AG09309 (cell line): Measurements from ENCODE around the gene MAMDC4.

Experiments
- DNase-seq: peaks from one replicate; pipeline ENCODE4 v3.0.0-alpha.2; 2010; ENCODE audit warnings: low read depth
- H3K4me3 ChIP-seq: 2 replicates; pipeline ENCODE4 v1.5.1; 2011; ENCODE audit warnings: mild to moderate bottlenecking, low read depth, low read length, moderate library complexity; ENCODE audit not compliant: control insufficient read depth
- TF ChIP-seq, protein P1 (sequence below): IDR thresholded peaks from 2 replicates; pipeline ENCODE4 v1.5.1; 2011; ENCODE audit warnings: mild to moderate bottlenecking, low read depth, low read length, inconsistent platforms; ENCODE audit not compliant: insufficient read depth, control insufficient read depth; ENCODE audit errors: missing control alignments

The MAMDC4 gene

DNA sequence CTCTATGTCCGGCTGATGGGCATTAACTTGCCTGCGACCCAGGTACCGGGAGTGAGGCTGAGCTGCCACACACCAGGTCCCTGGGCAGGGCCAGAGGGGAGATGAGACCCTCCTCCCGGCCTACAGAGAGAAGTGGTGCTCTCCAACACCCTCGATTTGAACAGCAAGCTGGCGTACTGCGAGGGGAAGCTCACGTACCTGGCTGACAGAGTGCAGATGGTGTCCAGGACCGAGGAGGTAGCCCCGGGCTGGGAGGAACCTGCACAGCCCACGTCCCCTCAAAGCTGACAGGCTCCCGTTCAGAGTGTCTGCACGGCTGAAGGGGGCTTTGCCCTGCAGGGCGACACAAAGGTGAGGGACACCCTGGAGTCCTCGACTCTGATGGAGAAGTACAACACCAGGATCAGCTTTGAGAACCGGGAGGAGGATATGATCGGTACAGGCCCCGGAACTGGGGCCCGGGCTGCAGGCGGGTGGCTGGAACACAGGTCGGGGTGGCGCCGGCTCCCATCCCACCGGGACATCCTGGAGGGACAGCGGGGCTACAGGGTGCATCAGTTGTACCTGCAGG, 45.4 kb upstream of the MAMDC4 start:
- TF ChIP-seq, protein P1, sequence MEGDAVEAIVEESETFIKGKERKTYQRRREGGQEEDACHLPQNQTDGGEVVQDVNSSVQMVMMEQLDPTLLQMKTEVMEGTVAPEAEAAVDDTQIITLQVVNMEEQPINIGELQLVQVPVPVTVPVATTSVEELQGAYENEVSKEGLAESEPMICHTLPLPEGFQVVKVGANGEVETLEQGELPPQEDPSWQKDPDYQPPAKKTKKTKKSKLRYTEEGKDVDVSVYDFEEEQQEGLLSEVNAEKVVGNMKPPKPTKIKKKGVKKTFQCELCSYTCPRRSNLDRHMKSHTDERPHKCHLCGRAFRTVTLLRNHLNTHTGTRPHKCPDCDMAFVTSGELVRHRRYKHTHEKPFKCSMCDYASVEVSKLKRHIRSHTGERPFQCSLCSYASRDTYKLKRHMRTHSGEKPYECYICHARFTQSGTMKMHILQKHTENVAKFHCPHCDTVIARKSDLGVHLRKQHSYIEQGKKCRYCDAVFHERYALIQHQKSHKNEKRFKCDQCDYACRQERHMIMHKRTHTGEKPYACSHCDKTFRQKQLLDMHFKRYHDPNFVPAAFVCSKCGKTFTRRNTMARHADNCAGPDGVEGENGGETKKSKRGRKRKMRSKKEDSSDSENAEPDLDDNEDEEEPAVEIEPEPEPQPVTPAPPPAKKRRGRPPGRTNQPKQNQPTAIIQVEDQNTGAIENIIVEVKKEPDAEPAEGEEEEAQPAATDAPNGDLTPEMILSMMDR, result no peak
- H3K4me3 ChIP-seq, result peak overlapping the region; percentile 89
- DNase-seq, result no peak

GRCh38 chr9:136807281-136808074, 44.7 kb upstream of the MAMDC4 start, which contains the start of gene RABL6:
Gene RABL6 (plus strand): TSS chr9:136807948. CDS start chr9:136808197, 249 bp downstream.
- TF ChIP-seq, protein P1, result no peak
- no peak for DNase-seq
- peak within 1 kb of the TSS; percentile 89 for H3K4me3 ChIP-seq

GRCh38 chr9:136808075-136808805, 43.9 kb upstream of the MAMDC4 start:
- peak overlapping the region; percentile 89 for H3K4me3 ChIP-seq
- no peak for DNase-seq
- TF ChIP-seq, protein P1, result no peak

- TF ChIP-seq, protein P1, result no peak
- no peak for DNase-seq
- peak overlapping the region; percentile 89 for H3K4me3 ChIP-seq
Measured at GRCh38 chr9:136808806-136809158, 43.4 kb upstream of the MAMDC4 start.

GRCh38 chr9:136814725-136815421, 37.3 kb upstream of the MAMDC4 start:
- H3K4me3 ChIP-seq, result no peak overlapping the region
- TF ChIP-seq, protein P1, result no peak
- DNase-seq, result no peak

GRCh38 chr9:136815422-136815782, 36.7 kb upstream of the MAMDC4 start:
- H3K4me3 ChIP-seq, result no peak overlapping the region
- TF ChIP-seq, protein P1, result no peak
- DNase-seq, result no peak
